ENCODE results near the gene NEU2.

The NEU2 gene

GRCh38 chr2:233012301-233012971 lies 20.0 kb upstream of the NEU2 start:
- no peak overlapping the region for H3K9ac ChIP-seq (ENCODE audit: low read length)
- H3K27me3 ChIP-seq (ENCODE audit: insufficient read depth, low read length): no peaks in the 10 kb centered on the region
- no peaks in the 10 kb centered on the region for H3K4me1 ChIP-seq (ENCODE audit: insufficient read depth, low read length, severe bottlenecking)
- no peaks in the 10 kb centered on the region for H3K9me3 ChIP-seq (ENCODE audit: low read length)
- no peaks in the 10 kb centered on the region for H4K20me1 ChIP-seq (ENCODE audit: insufficient read depth, low read length)
- no peak overlapping the region for H3K4me3 ChIP-seq (ENCODE audit: low read depth, low read length, poor library complexity, severe bottlenecking)
- H3K36me3 ChIP-seq (ENCODE audit: insufficient read depth, low read length): no peaks in the 10 kb centered on the region
- H3K79me2 ChIP-seq (ENCODE audit: insufficient read depth, low read length): no peaks in the 10 kb centered on the region
- no peak overlapping the region for H3K4me2 ChIP-seq (ENCODE audit: low read length)
- TF ChIP-seq CTCF (IDR thresholded peaks at IDR 0.05; ENCODE audit: low read length) (no peak), EZH2 (IDR thresholded peaks at IDR 0.05; ENCODE audit: borderline replicate concordance, low read length) (no peak)
- H3K27ac ChIP-seq (ENCODE audit: low read depth, low read length, poor library complexity, severe bottlenecking): no peak overlapping the region
- H2AFZ ChIP-seq (ENCODE audit: low read length): no peak overlapping the region
- no peaks in the 10 kb centered on the region for H3K9me2 ChIP-seq (ENCODE audit: low read depth, low read length)
- H3F3A ChIP-seq (ENCODE audit: insufficient read depth, low read length): no peaks in the 10 kb centered on the region

GRCh38 chr2:233013027-233013461 lies 19.4 kb upstream of the NEU2 start, which contains the start of gene NGEF:
Gene NGEF (minus strand): TSS chr2:233013256. CDS start chr2:232974890, 38,366 bp downstream.
- no peaks in the 10 kb centered on the region for H3K9me3 ChIP-seq (ENCODE audit: low read length)
- H3K9me2 ChIP-seq (ENCODE audit: low read depth, low read length): no peaks in the 10 kb centered on the region
- no peak within 1 kb of the TSS for H3K4me3 ChIP-seq (ENCODE audit: low read depth, low read length, poor library complexity, severe bottlenecking)
- no peaks in the 10 kb centered on the region for H3K79me2 ChIP-seq (ENCODE audit: insufficient read depth, low read length)
- no peak within 1 kb of the TSS for H3K4me2 ChIP-seq (ENCODE audit: low read length)
- no peaks in the 10 kb centered on the region for H3K27me3 ChIP-seq (ENCODE audit: insufficient read depth, low read length)
- no peak within 1 kb of the TSS for H2AFZ ChIP-seq (ENCODE audit: low read length)
- H3K4me1 ChIP-seq (ENCODE audit: insufficient read depth, low read length, severe bottlenecking): no peaks in the 10 kb centered on the region
- TF ChIP-seq CTCF (IDR thresholded peaks at IDR 0.05; ENCODE audit: low read length) (no peak), EZH2 (IDR thresholded peaks at IDR 0.05; ENCODE audit: borderline replicate concordance, low read length) (no peak)
- H3F3A ChIP-seq (ENCODE audit: insufficient read depth, low read length): no peaks in the 10 kb centered on the region
- H3K27ac ChIP-seq (ENCODE audit: low read depth, low read length, poor library complexity, severe bottlenecking): no peak within 1 kb of the TSS
- no peaks in the 10 kb centered on the region for H4K20me1 ChIP-seq (ENCODE audit: insufficient read depth, low read length)
- H3K36me3 ChIP-seq (ENCODE audit: insufficient read depth, low read length): no peaks in the 10 kb centered on the region
- no peak within 1 kb of the TSS for H3K9ac ChIP-seq (ENCODE audit: low read length)

- no peak overlapping the region for H3K4me2 ChIP-seq (ENCODE audit: low read length)
- no peak overlapping the region for H3K4me3 ChIP-seq (ENCODE audit: low read depth, low read length, poor library complexity, severe bottlenecking)
- TF ChIP-seq EZH2 (IDR thresholded peaks at IDR 0.05; ENCODE audit: borderline replicate concordance, low read length) (no peak), CTCF (IDR thresholded peaks at IDR 0.05; ENCODE audit: low read length) (no peak)
Observed at GRCh38 chr2:233013650-233014049, 18.8 kb upstream of the NEU2 start.

More at GRCh38 chr2:233013650-233014049, 18.8 kb upstream of the NEU2 start:
- H3K9me2 ChIP-seq (ENCODE audit: low read depth, low read length): no peaks in the 10 kb centered on the region
- no peaks in the 10 kb centered on the region for H3F3A ChIP-seq (ENCODE audit: insufficient read depth, low read length)
- no peak overlapping the region for H3K9ac ChIP-seq (ENCODE audit: low read length)
- H3K36me3 ChIP-seq (ENCODE audit: insufficient read depth, low read length): no peaks in the 10 kb centered on the region
- H3K79me2 ChIP-seq (ENCODE audit: insufficient read depth, low read length): no peaks in the 10 kb centered on the region
- no peak overlapping the region for H2AFZ ChIP-seq (ENCODE audit: low read length)
- no peaks in the 10 kb centered on the region for H3K9me3 ChIP-seq (ENCODE audit: low read length)
- H3K4me1 ChIP-seq (ENCODE audit: insufficient read depth, low read length, severe bottlenecking): no peaks in the 10 kb centered on the region
- no peaks in the 10 kb centered on the region for H4K20me1 ChIP-seq (ENCODE audit: insufficient read depth, low read length)
- H3K27ac ChIP-seq (ENCODE audit: low read depth, low read length, poor library complexity, severe bottlenecking): no peak overlapping the region
- no peaks in the 10 kb centered on the region for H3K27me3 ChIP-seq (ENCODE audit: insufficient read depth, low read length)
